HG02571 (cell line): ENCODE results near the gene NEK7.

Source experiments
- ATAC-seq: cut with Tn5 transposase; IDR thresholded peaks from one replicate; pipeline ENCODE4 v1.9.1; 2021; ENCODE audit warnings: mild to moderate bottlenecking, moderate library complexity; ENCODE audit not compliant: unreplicated experiment

Gene NEK7

DNA sequence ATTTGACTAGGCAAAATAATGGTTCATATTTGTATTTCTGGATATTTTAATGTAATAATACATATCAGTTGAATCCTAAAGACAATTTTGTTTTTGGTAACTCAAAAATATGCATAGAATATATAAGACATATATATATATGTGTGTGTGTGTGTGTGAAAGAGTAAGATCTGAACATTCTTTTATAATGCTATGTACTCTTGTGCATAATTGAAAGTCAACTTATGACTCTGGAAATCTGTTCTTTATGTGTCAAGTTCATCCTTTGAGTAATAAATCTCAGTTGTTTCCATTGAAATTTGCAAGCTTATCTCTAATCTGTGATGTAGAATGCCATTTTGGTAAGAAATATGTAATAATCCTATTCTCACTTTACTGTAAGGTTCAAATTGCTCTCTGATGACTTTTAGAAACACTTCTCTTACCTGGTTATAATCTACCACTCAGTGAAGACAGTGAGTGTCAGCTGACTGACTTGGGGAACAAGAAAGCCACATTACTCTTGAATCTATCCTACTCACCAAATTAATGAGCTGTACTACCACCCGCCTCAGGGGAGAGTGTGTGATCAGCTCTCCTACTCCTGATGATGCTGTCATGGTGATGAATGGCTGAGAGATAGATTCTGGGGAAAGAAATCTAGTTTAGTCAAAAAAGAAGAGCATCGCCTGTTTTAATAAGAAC is 15.0 kb upstream of the NEK7 start:
- no peak for ATAC-seq

DNA sequence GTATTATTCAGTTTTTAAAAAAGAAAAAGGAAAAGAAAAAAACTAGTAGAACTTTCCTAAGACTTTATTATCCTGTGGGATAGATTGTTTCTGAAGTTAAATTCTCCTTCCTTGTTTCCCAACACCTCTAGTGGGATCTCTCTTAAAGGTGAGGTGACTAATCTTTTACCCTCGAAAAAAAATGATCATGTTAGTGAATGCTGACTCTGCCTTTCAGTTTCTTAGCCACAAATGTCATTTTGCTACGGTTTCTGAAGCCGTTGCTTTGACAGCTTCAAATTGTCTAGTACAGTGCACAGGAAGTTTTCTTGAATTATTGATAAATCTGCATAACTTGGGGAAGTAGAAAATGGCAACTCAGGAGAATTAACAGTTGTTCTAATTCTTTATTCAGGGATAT is 13.0 kb upstream of the NEK7 start:
- ATAC-seq = no peak

DNA sequence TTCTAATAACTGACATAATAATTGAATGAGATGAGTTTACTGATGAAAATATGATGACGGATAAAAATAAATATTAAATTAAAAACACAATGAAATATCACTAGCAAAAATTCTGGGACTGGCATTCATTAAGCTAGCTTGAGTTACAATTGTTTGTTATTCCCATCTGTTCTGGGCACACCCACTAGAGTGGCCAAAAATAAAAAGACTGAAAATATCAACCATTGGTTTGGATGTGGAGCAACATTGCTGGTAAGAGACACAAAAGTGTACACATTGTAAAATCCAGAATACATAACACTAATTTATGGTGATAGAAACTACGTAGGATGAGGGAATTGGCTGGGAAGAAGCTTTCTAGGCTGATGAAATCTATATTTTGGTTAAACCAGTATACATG is 9.6 kb upstream of the NEK7 start:
- ATAC-seq = no peak

DNA sequence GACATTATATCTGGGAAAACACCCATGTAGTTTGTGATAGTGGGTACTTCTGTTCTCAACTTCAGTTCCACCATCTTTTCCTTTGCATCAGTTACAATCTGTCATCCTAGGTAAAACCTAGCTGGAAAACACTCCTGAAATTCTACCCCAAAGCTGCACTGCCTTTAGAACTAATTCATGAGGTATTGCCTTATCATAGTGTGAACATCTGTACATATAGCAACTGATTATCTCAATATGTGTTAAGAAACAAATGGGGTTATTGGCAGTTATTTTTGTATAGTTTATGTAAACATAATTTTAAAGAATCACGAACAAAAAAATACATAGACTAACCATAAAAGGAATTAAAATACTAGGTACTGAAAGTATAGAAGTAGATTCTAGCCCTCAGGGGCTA is 6.4 kb upstream of the NEK7 start:
- ATAC-seq = no peak

DNA sequence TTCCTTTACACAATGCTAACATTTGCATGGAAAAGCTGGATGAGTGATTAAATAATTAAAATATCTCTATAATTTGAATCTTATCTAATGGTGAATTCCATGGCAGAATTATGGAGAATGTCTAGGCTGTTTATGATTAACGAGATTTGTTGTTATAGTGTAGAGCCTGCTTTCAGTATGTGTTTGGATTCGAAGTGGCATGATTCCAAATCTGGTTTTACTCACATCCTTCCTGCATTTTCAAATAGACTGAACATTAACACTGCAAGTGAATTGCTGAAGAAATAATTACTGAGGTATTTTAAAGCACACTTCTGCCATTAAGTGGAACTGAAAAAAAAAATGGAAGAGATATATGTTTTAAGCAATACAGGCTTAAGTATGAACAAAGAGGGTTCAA is 5.1 kb upstream of the NEK7 start:
- ATAC-seq = no peak

DNA sequence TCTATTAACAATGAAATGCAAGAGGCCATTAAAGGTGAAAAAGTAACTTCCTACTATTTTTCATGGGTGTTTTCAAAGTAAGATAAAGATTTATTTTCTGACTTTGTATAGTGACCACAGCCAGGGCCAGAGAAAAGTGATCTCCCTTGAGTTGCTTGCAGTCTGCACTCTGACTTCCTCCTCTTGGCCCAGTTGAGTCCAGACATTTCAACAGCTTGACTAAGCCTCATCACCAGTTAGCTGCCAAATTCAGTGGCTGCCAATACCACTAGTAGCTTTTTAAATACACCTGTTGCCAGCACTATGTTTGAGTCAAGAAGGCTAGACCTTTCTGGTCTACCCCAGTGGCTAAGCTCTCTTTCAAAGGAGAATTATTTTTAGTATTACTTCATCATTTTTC is 3.7 kb upstream of the NEK7 start:
- ATAC-seq = no peak

DNA sequence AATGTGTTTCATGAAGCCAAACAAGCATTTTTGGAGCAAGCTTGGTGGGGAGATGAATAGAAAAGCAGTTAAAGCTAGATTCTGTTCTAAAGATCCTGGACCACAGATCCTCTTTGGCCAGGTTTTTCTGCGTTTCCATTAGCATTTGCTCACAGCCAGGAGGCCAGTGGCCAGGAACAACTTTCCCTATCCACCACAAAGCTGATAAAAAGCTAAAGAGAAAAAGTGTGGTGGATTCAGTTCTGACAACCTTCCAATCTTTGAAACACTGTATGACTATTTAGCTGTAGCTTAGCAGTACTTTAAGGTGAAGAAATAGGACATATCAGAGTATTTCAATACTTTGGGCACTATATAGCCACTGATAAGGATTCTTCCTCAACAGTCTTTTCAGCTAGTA is 3.0 kb upstream of the NEK7 start:
- ATAC-seq = no peak

DNA sequence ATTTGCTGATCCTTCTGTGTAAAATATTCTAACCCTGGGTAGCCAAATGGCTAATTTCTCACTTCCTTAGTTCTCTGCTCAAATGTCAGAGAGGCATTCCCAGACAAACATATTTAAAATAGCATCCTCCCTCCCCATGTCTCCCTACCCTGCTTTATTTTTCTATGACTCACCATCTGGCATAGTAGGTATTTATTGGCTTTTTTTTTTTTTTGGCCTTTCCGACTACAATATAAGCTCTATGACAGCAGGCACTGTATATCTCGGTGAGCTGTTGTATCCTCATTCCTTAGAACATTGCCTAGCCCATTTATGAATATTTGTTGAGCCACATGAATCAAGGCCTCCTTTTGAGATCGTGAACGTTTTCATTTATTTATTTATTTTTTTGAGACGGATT is 1.5 kb upstream of the NEK7 start:
- no peak for ATAC-seq

DNA sequence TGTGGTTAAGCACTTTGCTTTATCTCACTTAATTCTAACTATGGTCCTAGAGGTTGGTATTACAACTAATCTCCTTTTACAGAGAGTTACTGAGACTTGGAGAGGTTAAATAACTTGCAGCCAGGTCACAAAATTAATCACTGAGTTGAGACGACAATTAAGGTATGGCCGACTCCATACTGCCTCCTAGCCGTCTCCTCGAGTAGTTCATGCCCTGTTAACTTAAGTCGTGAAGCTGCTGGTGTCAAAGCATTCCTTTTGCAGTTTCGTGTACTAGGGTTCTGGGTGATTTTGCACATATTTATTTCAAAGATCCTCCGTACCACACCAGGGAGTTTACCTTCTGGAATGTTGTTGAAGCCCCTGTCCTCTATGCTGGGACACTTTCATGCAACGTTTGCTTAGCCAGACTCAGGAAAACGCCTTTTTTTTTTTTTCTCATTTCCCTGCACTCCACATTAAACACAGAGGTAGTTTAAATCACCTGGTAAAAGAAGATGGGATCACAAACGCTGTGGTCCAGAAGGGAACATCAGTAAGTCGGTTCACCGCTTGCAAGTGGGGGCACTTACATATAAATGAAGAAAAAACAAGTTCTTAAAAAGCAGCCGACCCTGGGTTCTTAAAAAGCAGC is 570 bp upstream of the NEK7 start:
- ATAC-seq = peak; percentile 24

DNA sequence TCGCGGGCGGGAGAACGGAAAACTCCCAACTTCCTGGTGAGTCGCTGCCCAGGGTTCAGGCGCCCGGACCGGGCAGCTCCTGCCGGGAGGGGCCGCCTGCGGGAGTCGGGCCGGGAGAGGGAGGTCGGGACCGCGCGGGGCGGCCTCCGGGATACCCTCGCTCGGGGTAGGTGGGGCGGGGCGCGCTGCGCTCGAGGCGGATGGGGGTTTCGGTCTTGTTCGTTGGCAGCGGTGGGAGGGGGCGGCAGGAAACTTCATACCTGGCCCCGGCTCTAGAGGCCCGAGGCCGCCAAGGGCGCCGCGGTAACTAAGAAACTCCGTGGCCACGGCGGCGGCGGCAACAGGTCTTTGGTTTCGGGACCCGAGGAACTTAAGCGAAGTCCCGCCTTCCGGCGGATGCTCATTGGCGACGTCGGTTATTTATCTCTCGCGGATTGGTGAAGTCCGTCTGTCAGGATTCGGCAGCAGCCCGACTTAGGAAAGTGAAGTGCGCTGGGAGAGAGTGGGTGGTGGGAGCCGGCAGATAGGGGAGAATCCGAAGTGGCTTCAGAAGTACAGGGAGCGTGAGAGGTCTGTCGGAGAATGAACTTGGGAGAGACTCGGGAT is 546 bp downstream of the NEK7 start:
- ATAC-seq = peak; percentile 45

DNA sequence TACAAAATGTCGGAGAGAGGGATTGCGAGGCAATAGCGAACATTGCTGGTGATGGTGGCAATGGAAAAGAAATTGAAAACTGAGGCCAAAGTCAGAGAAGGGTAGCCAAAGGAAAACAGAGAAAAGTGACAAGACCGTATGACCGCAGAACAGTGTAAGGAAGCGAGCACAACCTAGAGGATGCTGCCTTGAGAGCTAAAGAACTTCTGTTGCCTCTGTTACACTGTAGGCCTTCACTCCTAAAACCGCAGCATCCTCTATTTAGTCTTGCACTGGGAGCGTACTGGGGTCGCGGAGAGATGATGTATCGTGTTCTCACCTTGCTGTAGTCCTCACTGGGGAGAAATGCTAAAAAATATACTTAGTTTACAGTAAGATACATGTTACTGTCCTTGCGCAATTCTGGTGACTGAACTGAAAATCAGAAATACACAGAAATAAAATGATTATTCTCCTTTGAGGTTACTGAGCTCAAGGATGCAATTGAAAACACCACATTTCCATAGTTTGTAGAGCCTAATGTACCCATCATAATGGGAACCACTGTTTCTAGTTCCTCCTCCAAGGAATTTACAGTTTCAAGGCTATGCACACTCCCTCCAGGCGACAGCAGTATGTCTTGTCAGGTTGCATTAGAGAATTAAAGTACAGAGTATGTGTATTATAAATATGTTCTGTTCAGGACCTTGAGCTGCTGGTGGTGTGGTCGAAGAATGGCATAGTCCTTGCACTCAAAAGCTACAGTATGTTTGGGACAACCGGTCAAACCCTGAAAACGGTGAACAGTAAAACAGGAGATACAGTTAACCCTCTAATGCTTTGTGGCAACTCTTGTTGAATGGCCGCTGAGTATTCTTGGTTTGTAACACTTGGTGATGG is 1.3 kb downstream of the NEK7 start:
- ATAC-seq = no peak

DNA sequence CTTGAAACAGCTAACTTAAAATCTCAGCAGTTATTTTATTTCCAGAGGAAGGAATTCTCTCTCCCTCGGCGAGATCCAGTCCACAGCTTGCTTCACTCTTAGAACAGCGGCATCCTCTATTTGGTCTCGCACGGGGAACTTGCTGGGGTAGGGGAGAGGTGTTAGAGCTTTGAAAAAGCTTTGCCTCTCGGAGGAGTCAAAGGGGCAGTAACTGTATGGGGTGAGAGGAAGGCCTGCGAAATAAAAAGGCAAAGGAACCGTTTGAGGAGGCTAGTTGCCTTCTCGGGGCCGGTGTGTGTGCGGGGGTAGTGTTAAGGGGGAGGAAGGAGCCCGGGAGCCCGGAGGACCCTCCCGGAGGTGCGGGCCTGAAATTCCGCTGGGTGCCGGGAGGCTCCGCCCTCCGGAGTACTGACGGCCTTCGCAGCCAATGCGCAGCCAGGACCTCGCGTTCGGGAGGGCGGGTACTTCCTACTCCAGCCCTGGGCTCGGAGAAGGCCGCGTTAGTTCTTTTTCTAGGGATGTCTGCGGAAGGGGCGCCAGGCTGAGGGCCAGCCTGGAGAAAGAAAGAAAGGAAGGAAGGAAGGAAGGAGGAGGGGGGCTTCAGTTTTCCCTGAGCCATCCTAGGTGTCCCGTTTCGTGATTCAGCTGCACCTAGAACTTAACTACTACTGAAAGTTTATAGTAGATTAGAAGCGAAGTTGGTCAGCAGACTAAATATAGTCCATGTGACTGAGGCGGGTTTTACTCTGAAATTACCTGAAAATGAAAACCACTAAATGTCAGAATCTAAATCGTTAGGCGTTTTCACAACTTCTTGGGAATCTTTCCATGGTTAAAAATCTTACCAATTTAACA is 2.2 kb downstream of the NEK7 start:
- ATAC-seq = peak; percentile 66

DNA sequence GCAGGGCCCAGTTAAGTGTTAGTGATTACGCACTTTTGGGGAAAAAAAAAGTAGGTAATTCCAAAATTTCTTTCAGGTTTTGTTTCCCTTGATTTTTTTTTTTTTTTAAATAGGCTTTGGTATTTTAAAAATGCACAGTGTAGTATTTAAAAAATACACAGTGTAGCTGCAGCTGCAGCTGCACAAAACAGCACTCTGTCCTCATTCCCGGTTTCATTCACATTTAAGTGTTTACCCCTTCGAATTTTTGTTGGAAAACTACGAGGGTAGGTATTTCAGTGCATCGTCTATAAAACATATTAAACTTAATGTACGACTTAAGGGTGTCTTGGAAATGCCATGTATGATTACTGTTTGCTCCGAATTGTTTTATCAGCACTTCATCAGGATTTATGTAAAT is 3.4 kb downstream of the NEK7 start:
- no peak for ATAC-seq

DNA sequence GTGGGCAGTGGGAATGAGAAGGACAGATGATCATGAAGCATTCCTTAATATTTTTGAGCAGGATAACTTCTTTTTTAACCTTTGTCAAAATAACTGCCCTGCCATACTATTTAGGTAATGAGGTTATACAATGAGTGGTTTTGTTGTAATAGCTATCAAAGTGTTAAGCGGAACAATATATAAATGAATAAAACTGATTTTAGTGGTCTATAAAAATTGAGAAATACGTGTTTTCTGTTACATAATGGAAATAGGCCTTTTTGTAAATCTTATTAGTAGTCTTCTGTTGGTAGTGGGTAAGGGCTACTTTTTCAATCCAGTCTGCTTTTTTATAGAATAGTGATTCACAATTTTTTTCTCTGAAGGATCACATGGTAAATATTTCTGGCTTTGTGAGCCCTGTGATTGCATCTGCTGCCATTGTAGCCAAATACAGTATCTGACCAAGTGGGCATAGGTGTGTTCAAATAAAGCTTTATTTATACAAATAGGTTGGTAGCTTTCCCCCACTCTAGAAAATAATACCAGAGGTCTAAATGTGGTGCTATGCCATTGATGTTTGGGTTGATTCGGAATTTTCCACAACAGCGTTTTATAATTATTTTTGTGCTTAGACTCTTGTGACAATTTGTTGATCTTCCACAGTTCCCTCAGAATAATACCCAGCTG is 4.3 kb downstream of the NEK7 start:
- ATAC-seq = no peak

DNA sequence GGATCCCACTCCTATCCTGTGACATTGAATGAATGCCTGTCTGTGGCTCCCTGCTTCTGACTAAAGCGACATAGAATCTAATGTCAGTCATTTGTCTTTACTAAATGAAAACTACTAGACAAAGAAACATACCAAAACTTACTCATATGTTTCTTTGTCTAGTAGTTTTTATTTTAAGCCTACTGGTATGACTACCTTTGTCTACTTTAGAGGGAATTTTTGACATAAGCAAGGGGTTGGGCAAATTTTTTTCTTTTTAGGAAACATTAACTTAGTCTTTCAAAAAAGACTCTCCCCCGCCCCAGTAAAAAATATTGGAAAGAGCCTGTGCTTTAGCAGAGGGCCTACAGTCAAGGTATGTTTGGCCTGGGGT is 4.9 kb downstream of the NEK7 start:
- no peak for ATAC-seq

DNA sequence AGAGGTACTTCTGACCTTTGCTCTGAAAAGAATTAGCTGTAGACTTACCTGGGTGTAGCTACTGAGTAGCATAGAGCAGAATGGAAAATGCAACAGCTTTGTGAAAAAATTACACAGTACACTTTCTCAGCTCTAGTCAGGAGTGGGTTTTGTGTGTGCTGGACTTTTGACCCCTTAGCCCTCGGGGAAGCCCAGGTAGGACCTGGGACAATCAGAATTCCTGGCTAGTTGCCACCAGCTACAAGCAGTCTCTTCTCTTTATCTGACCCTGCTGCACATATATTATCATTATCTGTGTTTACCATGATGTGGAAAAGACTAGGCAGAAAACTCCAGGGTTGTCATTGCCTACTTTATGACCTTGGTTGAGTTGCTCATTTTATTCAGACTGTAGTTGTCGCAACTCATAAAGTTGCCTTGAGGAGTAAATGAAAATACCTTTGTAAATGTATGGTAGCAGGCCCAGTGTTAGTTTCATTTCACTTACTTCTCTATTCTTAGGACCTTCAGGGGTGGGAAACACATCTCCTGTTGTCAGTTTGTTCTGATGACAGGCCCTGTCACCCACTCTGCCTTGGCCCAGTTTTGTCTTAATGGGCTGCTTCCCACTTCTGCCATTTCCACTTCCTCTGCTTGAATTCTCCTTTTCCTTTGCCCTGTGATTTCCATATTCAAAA is 5.4 kb downstream of the NEK7 start:
- ATAC-seq = no peak

DNA sequence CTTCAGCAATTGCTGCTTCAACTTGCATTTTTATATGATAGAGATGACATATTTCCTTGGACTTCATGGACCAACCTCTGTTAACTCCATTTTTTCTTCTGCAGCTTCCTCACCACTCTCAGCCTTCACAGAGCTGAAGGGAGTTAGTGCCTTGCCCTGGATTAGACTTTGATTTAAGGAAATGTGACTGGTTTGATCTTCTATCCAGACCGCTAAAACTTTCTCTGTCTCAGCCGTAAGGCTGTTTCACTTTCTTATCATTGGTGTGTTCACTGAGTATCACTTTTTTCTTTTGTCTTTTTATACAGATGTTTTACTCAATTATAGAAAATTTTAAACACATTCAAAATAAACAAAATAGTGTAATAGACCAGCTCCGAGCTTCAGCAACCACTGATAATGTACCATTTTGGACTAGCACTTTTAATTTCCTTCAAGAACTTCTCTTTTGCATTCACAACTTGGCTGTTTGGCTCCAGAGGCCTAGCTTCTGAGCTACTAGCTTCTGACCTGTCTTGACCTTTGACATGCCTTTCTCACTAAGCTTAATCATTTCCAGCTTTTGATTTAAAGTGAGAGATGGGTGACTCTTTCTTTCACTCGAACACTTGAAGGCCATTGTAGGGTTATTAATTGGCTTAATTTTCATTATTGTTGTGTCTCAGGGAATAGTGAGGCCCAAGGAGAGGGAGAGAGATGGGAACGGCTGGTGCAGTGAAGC is 9.3 kb downstream of the NEK7 start:
- ATAC-seq = peak; percentile 23

DNA sequence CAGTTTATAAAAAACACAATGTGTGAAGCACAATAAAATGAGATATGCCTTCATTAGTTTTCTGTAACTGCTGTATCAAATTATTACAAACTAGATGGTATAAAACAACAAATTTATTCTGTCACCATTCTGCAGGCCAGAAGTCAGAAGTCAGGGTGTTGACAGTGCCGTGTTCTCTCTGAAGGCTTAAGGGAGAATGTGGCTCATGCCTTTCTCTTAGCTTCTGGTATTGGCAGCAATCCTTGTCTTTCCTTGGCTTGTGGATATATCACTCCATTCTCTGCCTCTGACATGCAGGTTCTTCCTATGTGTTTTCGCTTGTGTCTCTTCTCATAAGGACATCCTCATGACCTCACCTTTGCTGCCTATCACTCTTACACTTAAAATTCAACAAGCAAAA is 10.1 kb downstream of the NEK7 start:
- no peak for ATAC-seq

DNA sequence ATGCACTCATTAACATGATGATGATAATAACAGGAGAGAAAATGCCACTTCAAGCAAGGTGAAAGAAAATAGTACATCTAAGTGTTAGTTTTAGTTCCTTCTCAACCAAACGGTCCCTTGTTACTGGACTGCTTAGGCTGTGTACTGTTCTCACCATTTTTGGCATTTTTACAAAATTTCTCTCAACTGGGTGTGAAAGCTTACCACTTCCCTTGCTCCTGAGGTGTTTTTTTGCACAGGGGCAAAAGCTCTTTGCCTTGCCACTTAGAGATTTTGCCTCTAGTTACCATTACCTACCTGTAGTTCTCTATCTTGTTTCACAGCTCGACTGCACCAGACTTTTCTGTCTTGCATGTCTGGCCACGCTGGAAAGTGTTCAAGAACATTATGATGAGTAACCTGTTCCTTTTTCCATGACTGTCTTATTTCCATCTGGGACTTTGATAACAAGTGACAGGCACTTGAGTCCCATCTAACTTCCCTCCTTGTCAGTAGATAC is 10.7 kb downstream of the NEK7 start:
- ATAC-seq = peak; percentile 67
